CD4-positive, alpha-beta T cell (primary cell): ENCODE measurements around the gene SPDYE3. TPM values are rescaled to one million over a fixed set of nuclear protein-coding genes. Genes with fewer than 3 reads are reported as not detected.

ENCODE experiments used
- ATAC-seq: fragments of 200-7000 bp; cut with Tn5 transposase; one replicate; pipeline ENCODE4 v1.10.0; 2022; ENCODE audit warnings: mild to moderate bottlenecking; ENCODE audit not compliant: poor library complexity
- CTCF ChIA-PET: fragments of 350-600 bp; sonication (Branson Sonifier 250); formaldehyde crosslinking; loops from one replicate; lab custom pipeline; 2021; ENCODE audit warnings: antibody characterized with exemption, inconsistent platforms; lab: Charles Lee
- POLR2A ChIA-PET: fragments of 350-600 bp; sonication (Branson Sonifier 250); formaldehyde crosslinking; loops from one replicate; lab custom pipeline; 2021; ENCODE audit warnings: antibody characterized with exemption, inconsistent platforms; lab: Charles Lee
- DNase-seq, 14 experiments: peaks; one replicate each; pipeline ENCODE4 v3.0.0-alpha.2; 2013 to 2020; ENCODE audit warnings: mixed read lengths in 2 of 14
- H3K27ac ChIP-seq, 2 donors: one replicate each; pipeline versions ENCODE4 v1.5.1 to v1.7.0; 2013; ENCODE audit warnings: low read length in 2 of 2, low read depth in 1 of 2, mild to moderate bottlenecking in 1 of 2
- H3K27me3 ChIP-seq, 2 experiments: 1 replicate in 1 of 2; 2 replicates in 1 of 2; pipeline versions ENCODE4 v1.6.1 to v1.7.0; 2013; ENCODE audit warnings: low read length in 2 of 2, control low read depth in 1 of 2, mild to moderate bottlenecking in 1 of 2, moderate library complexity in 1 of 2; ENCODE audit not compliant: insufficient read depth in 2 of 2, control insufficient read depth in 1 of 2
- H3K36me3 ChIP-seq: one replicate; pipeline ENCODE4 v1.6.1; 2013; ENCODE audit warnings: low read length, control low read depth; ENCODE audit not compliant: insufficient read depth
- H3K4me1 ChIP-seq: one replicate; pipeline ENCODE4 v1.6.1; 2013; ENCODE audit warnings: low read length, control low read depth; ENCODE audit not compliant: insufficient read depth
- H3K4me3 ChIP-seq: one replicate; pipeline ENCODE4 v1.5.1; 2013; ENCODE audit warnings: mild to moderate bottlenecking, low read length, moderate library complexity
- H3K9me3 ChIP-seq, 2 experiments: 1 replicate in 1 of 2; 2 replicates in 1 of 2; pipeline versions ENCODE4 v1.6.1 to v1.7.0; 2013; ENCODE audit warnings: low read length in 2 of 2, mild to moderate bottlenecking in 2 of 2, control low read depth in 1 of 2, moderate library complexity in 1 of 2; ENCODE audit not compliant: control insufficient read depth in 1 of 2, insufficient read depth in 1 of 2
- H3K27ac Mint-ChIP-seq: one replicate; pipeline ENCODE4 v1.8.0; 2020; ENCODE audit warnings: mixed read lengths
- H3K27me3 Mint-ChIP-seq: one replicate; pipeline ENCODE4 v1.8.0; 2021; ENCODE audit warnings: mixed read lengths
- H3K36me3 Mint-ChIP-seq: one replicate; pipeline ENCODE4 v1.8.0; 2021; ENCODE audit warnings: low read depth, mixed read lengths
- H3K4me1 Mint-ChIP-seq: one replicate; pipeline ENCODE4 v1.8.0; 2021; ENCODE audit warnings: low read depth, mixed read lengths
- H3K4me3 Mint-ChIP-seq: one replicate; pipeline ENCODE4 v1.8.0; 2020; ENCODE audit warnings: mild to moderate bottlenecking, mixed read lengths
- H3K9me3 Mint-ChIP-seq: one replicate; pipeline ENCODE4 v1.8.0; 2020; ENCODE audit warnings: mixed read lengths
- CTCF ChIP-seq: fragments of 200-600 bp; IDR thresholded peaks from one replicate; pipeline ENCODE4 v1.8.0; 2022; ENCODE audit warnings: antibody characterized with exemption, mild to moderate bottlenecking
- intact Hi-C, 2 experiments: fragments of 100-400 bp; cut with DNase I in 1 of 2; cut with micrococcal nuclease in 1 of 2; formaldehyde crosslinking; loops; one replicate each; pipeline versions ENCODE4 v1.15.1 to v1.9.0; 2023 to 2025; cut with DNase I, micrococcal nuclease
- total RNA-seq, 174 experiments: library from RNA in 2 of 174; stranded (reverse) in 2 of 174; gene quantifications; one replicate each; pipeline ENCODE4 v1.2.3 and lab custom pipeline; 2021 to 2026

The SPDYE3 gene
- total RNA-seq, 2 experiments from 2014 or later: not detected

GRCh38 chr7:100369105-100369504 is 61.6 kb downstream of the SPDYE3 start:
- Mint-ChIP-seq H3K27ac (peak overlapping the region; percentile 30), H3K9me3 (no peaks in the 10 kb centered on the region), H3K27me3 (no peaks in the 10 kb centered on the region), H3K4me1 (peaks cover 20% of the 10 kb centered on the region), H3K36me3 (peaks cover 22% of the 10 kb centered on the region), H3K4me3 (no peak overlapping the region)
- Histone ChIP-seq H3K4me1 (peaks cover 32% of the 10 kb centered on the region), H3K27ac (peak overlapping the region in 1 of 2 donors; percentile 48), H3K36me3 (no peaks in the 10 kb centered on the region), H3K27me3 (no peaks in the 10 kb centered on the region), H3K4me3 (no peak overlapping the region), H3K9me3 (no peaks in the 10 kb centered on the region)
- intact Hi-C loops: no loop called here
- POLR2A ChIA-PET: no interaction called here
- CTCF ChIA-PET: no interaction called here
- TF ChIP-seq CTCF: no peak
- peak; percentile 25 for ATAC-seq
- peak in 4 of 14 experiments; percentile 13 to 80 (median 60) for DNase-seq

GRCh38 chr7:100370303-100370702 is 62.8 kb downstream of the SPDYE3 start:
- Histone ChIP-seq H3K27me3 (no peaks in the 10 kb centered on the region), H3K4me3 (no peak overlapping the region), H3K4me1 (peaks cover 31% of the 10 kb centered on the region), H3K9me3 (no peaks in the 10 kb centered on the region), H3K27ac (no peak overlapping the region), H3K36me3 (no peaks in the 10 kb centered on the region)
- Mint-ChIP-seq H3K4me1 (peaks cover 20% of the 10 kb centered on the region), H3K27me3 (no peaks in the 10 kb centered on the region), H3K9me3 (no peaks in the 10 kb centered on the region), H3K36me3 (peaks cover 20% of the 10 kb centered on the region), H3K4me3 (no peak overlapping the region), H3K27ac (peak overlapping the region; percentile 33)
- intact Hi-C loops: no loop called here
- POLR2A ChIA-PET: no interaction called here
- ATAC-seq: no peak
- CTCF ChIA-PET: no interaction called here
- peak in 1 of 14 experiments; percentile 4 for DNase-seq
- no peak for TF ChIP-seq CTCF

- intact Hi-C loops: no loop called here
- POLR2A ChIA-PET: no interaction called here
- Mint-ChIP-seq H3K36me3 (peaks cover 20% of the 10 kb centered on the region), H3K27me3 (no peaks in the 10 kb centered on the region), H3K27ac (peak overlapping the region; percentile 33), H3K9me3 (no peaks in the 10 kb centered on the region), H3K4me1 (peaks cover 20% of the 10 kb centered on the region), H3K4me3 (no peak overlapping the region)
- H3K4me3 ChIP-seq: no peak overlapping the region
- no peak overlapping the region for H3K27ac ChIP-seq
- peaks cover 28% of the 10 kb centered on the region for H3K4me1 ChIP-seq
- ATAC-seq (no peak), DNase-seq (peak in 1 of 14 experiments; percentile 7)
- no peaks in the 10 kb centered on the region for H3K9me3 ChIP-seq
- H3K36me3 ChIP-seq: no peaks in the 10 kb centered on the region
- no peaks in the 10 kb centered on the region for H3K27me3 ChIP-seq
- CTCF ChIA-PET: no interaction called here
- no peak for TF ChIP-seq CTCF
Measured at GRCh38 chr7:100370746-100371145, 63.2 kb downstream of the SPDYE3 start.
